Body of pancreas (tissue), 4 donors: ENCODE data around the gene CCDC148. TPM values are rescaled to one million over a fixed set of nuclear protein-coding genes. Genes with fewer than 3 reads are reported as not detected.

Experiments
- ATAC-seq: fragments of 150-250 bp; one replicate; pipeline ENCODE4 v1.9.1; 2016
- DNase-seq, 4 donors: peaks; one replicate each; pipeline ENCODE4 v3.0.0-alpha.2; 2019
- H3K27ac ChIP-seq, 4 donors: fragments of 200-600 bp; sonication (generic); 1 replicate in 3 of 4; 2 replicates in 1 of 4; pipeline versions ENCODE4 v1.5.1 to v1.6.1; 2016 to 2019; ENCODE audit warnings: mild to moderate bottlenecking in 1 of 4, mixed read lengths in 1 of 4, moderate library complexity in 1 of 4
- H3K27me3 ChIP-seq, 2 donors: fragments of 200-600 bp; sonication (generic); one replicate each; pipeline ENCODE4 v1.6.0; 2016; ENCODE audit warnings: mild to moderate bottlenecking in 1 of 2
- H3K36me3 ChIP-seq, 2 donors: fragments of 200-600 bp; sonication (generic); replicated peaks in 1 of 2; 2 replicates each; pipeline ENCODE4 v1.5.1; 2016; ENCODE audit warnings: low read depth in 2 of 2; ENCODE audit not compliant: insufficient read depth in 1 of 2
- H3K4me1 ChIP-seq: fragments of 200-600 bp; sonication (generic); one replicate; pipeline ENCODE4 v1.6.0; 2016
- H3K4me3 ChIP-seq, 2 donors: fragments of 200-600 bp; sonication (generic); 1 replicate in 1 of 2; 2 replicates in 1 of 2; pipeline ENCODE4 v1.5.1; 2016 to 2019
- H3K9me3 ChIP-seq, 3 donors: fragments of 200-600 bp; sonication (generic); 1 replicate in 2 of 3; 2 replicates in 1 of 3; pipeline ENCODE4 v1.5.1; 2016
- CTCF ChIP-seq, 7 experiments: fragments of 450-650 bp in 4 of 7; fragments of 200-600 bp in 3 of 7; sonication (generic) in 3 of 7; IDR thresholded peaks; one replicate each; pipeline ENCODE4 v1.5.1; 2016 to 2019; ENCODE audit warnings: antibody characterized with exemption in 7 of 7
- POLR2A ChIP-seq, 3 donors: fragments of 450-650 bp; IDR thresholded peaks; one replicate each; pipeline ENCODE4 v1.6.1; 2016; ENCODE audit warnings: antibody characterized with exemption in 3 of 3, mild to moderate bottlenecking in 2 of 3
- WGBS, 2 donors: methylation state at CpG; one replicate each; pipeline ENCODE4 v1.1.5; 2017; 5-methylcytosine and 5-hydroxymethylcytosine counted together
- intact Hi-C: fragments of 100-400 bp; cut with DNase I; formaldehyde crosslinking; loops from one replicate; pipeline ENCODE4 v1.15.1; 2023
- total RNA-seq, 2 donors: library from RNA; depleted of rRNA; stranded (reverse); fragments of >200 nt; gene quantifications; one replicate each; pipeline ENCODE4 v1.1.0, GENCODE V29; 2016

The CCDC148 gene
- total RNA-seq, 2 donors from 2014 or later, result 0.66 to 0.78 TPM

GRCh38 chr2:158184556-158185343, 271.8 kb downstream of the CCDC148 start:
- DNase-seq, result no peak
- Histone ChIP-seq H3K27ac (no peak overlapping the region), H3K4me1 (no peaks in the 10 kb centered on the region), H3K27me3 (no peaks in the 10 kb centered on the region), H3K9me3 (no peaks in the 10 kb centered on the region), H3K4me3 (no peak overlapping the region), H3K36me3 (no peaks in the 10 kb centered on the region)
- TF ChIP-seq CTCF (IDR thresholded peaks at IDR 0.05), result no peak
- no peak for TF ChIP-seq POLR2A (IDR thresholded peaks at IDR 0.05)
- ATAC-seq, result peak; percentile 33
- WGBS, 2 donors, result 77 to 82% methylated on average over 3 of the region's 3 CpGs
- intact Hi-C loops, result no loop called here

- Histone ChIP-seq H3K9me3 (no peaks in the 10 kb centered on the region), H3K4me1 (no peaks in the 10 kb centered on the region), H3K4me3 (no peak overlapping the region), H3K36me3 (no peaks in the 10 kb centered on the region), H3K27me3 (no peaks in the 10 kb centered on the region), H3K27ac (no peak overlapping the region)
- 47 to 53% methylated on average over 1 of the region's 1 CpG for WGBS, 2 donors
- ATAC-seq (no peak), DNase-seq (no peak)
- no peak for TF ChIP-seq POLR2A (IDR thresholded peaks at IDR 0.05)
- intact Hi-C loops, result no loop called here
Observed at GRCh38 chr2:158184001-158184400, 272.6 kb downstream of the CCDC148 start.

- no peaks in the 10 kb centered on the region for H3K27me3 ChIP-seq
- TF ChIP-seq POLR2A (IDR thresholded peaks at IDR 0.05), result no peak
- no peak overlapping the region for H3K4me3 ChIP-seq
- intact Hi-C loops, result no loop called here
- DNase-seq (no peak), ATAC-seq (no peak)
- WGBS, 2 donors, result 65 to 75% methylated on average over 3 of the region's 3 CpGs
- no peaks in the 10 kb centered on the region for H3K36me3 ChIP-seq
- no peaks in the 10 kb centered on the region for H3K9me3 ChIP-seq
- H3K27ac ChIP-seq, result no peak overlapping the region
- H3K4me1 ChIP-seq, result no peaks in the 10 kb centered on the region
Observed at GRCh38 chr2:158182676-158183295, 273.8 kb downstream of the CCDC148 start.

- no peaks in the 10 kb centered on the region for H3K9me3 ChIP-seq
- TF ChIP-seq CTCF (IDR thresholded peaks at IDR 0.05) (no peak), POLR2A (IDR thresholded peaks at IDR 0.05) (no peak)
- no peak overlapping the region for H3K27ac ChIP-seq
- no peaks in the 10 kb centered on the region for H3K36me3 ChIP-seq
- intact Hi-C loops, result no loop called here
- ATAC-seq, result no peak
- DNase-seq, result no peak
- no peaks in the 10 kb centered on the region for H3K4me1 ChIP-seq
- WGBS, 2 donors, result 67 to 86% methylated on average over 2 of the region's 2 CpGs
- H3K4me3 ChIP-seq, result no peak overlapping the region
- no peaks in the 10 kb centered on the region for H3K27me3 ChIP-seq
Observed at GRCh38 chr2:158181171-158181570, 275.4 kb downstream of the CCDC148 start.

GRCh38 chr2:158179660-158180059, 276.9 kb downstream of the CCDC148 start:
- no peak overlapping the region for H3K4me3 ChIP-seq
- no peak overlapping the region for H3K27ac ChIP-seq
- H3K9me3 ChIP-seq, result no peaks in the 10 kb centered on the region
- WGBS, 2 donors, result 32 to 36% methylated on average over 2 of the region's 2 CpGs
- TF ChIP-seq POLR2A (IDR thresholded peaks at IDR 0.05), result no peak
- peak in 5 of 7 experiments; percentile 12 to 36 (median 22) for TF ChIP-seq CTCF (IDR thresholded peaks at IDR 0.05)
- no peaks in the 10 kb centered on the region for H3K27me3 ChIP-seq
- DNase-seq (no peak), ATAC-seq (no peak)
- intact Hi-C loops, result no loop called here
- H3K36me3 ChIP-seq, result no peaks in the 10 kb centered on the region
- H3K4me1 ChIP-seq, result no peaks in the 10 kb centered on the region
